Stimulated activated naive CD8-positive, alpha-beta T cell treated with anti-CD3 and anti-CD28 coated beads, Interleukin-15, Interleukin-2, amounts not matched to agents 100 U/mL and 50 U/mL, for 24 hours (primary cell): ENCODE measurements around the gene TOP3B.

Experiments
- ATAC-seq: fragments of 150-1000 bp; cut with Tn5 transposase; one replicate; pipeline ENCODE4 v1.10.0; 2021
- DNase-seq: peaks from one replicate; pipeline ENCODE4 v3.0.0; 2021

Gene TOP3B

GRCh38 chr22:22010358-22010757, 27.8 kb upstream of the TOP3B start:
- ATAC-seq = no peak
- no peak for DNase-seq

DNA sequence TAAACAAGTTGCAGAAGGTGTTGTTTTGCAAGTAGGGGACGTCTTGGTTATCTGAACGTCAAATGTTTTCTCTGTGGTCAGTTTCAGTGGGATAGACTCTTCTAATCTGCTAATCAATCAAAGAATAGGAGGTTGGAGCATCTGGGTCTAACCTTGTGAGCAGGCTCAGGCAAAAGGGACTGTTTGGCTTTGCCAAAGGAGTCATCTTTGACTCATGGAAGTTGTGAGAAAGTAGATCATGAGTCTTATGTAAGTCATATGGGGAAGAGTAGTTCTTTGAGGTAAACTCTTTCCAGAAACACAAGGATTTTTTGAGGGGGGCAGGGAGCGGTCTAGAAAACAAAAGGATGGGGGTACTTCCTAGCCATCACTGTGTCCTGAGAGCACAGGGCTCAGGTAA, 27.1 kb upstream of the TOP3B start:
- no peak for DNase-seq
- ATAC-seq = peak; percentile 40

- no peak for ATAC-seq
These were observed 24.0 kb upstream of the TOP3B start for GRCh38 chr22:22006596-22006990.

DNA sequence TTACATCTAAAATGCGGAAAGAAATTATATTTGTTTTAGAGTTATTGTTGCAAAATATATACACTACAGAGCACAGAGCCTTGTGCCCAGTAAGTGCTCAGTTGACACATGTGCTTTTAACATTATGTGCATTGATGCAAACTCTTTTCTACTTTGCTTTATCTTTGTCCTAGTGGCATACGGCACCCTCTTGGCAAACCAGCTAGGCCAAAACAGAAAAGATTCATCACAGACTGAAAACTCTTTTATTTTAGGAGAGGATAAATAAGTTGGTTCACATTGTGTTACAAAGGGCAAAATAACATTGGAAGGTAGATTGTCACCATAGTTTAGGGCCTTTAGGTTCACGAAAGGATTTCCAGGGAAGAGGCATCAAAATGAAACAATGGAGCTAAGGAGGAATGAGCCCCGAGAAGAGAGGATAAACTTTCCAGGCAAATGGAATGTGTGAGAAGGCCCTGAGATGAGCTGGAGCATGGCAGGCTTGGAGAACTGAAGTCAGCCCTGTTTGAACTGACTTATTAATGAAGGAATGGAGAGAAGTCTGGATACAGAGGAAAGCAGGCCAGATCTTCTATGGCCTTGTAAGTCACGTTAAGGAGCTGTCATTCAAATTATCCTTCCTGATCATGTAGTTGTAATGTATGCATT, 23.5 kb upstream of the TOP3B start:
- ATAC-seq = no peak
- no peak for DNase-seq

More at GRCh38 chr22:22006596-22006990, 24.0 kb upstream of the TOP3B start:
- no peak for DNase-seq

DNA sequence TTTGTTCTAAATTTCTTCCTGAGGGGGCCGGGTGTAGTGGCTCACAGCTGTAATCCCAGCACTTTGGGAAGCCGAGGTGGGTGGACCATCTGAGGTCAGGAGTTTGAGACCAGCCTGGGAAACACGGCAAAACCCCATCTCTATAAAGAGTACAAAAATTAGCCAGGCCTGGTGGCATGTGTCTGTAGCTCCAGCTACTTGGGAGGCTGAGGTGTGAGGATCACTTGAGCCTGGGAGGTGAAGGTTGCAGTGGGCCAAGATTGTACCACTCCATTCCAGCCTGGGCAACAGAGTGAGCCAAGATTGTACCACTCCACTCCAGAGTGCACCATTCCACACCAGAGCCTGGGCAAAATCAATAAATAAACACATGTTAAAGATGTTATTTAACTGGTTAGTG, 20.6 kb upstream of the TOP3B start:
- ATAC-seq (no peak), DNase-seq (no peak)

- no peak for DNase-seq
- no peak for ATAC-seq
These were observed 20.0 kb upstream of the TOP3B start for GRCh38 chr22:22002526-22003055.

DNA sequence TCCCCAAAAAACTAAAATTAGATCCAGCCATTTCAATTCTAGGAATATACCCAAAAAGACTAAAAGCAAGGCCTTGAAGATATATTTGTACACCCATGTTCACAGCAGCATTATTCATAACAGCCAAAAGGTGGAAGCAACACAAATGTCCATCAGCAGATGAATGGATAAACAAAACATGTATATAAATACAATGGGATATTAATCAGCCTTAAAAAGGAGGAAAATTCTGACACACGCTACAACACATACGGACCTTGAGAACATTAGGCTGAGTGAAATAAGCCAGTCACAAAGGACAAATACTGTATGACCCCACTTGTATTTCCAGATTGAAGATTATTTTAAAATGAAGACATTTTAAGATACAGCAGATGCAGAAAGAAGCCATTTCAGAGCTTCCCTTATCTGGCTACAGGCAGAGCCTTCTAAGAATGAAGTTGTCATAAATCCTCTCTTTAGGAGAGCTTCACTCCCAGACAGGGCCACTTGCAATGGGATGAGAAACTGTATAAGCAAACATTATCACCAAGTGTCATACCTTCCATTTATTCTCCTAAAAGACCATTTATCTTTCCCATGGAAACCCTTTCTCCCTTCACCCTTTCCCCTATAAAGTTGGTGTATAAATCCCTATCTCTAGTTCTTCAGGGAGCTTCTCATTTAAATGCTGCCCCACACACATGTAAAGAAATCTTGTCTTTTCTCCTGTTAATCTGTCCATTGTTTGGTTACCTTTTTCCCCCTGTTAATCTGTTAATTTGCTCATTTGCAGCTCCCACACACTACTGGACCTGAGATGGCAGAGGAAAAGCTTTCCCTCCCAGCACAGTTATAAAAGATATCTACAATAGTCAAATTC, 19.3 kb upstream of the TOP3B start:
- no peak for DNase-seq
- no peak for ATAC-seq

DNA sequence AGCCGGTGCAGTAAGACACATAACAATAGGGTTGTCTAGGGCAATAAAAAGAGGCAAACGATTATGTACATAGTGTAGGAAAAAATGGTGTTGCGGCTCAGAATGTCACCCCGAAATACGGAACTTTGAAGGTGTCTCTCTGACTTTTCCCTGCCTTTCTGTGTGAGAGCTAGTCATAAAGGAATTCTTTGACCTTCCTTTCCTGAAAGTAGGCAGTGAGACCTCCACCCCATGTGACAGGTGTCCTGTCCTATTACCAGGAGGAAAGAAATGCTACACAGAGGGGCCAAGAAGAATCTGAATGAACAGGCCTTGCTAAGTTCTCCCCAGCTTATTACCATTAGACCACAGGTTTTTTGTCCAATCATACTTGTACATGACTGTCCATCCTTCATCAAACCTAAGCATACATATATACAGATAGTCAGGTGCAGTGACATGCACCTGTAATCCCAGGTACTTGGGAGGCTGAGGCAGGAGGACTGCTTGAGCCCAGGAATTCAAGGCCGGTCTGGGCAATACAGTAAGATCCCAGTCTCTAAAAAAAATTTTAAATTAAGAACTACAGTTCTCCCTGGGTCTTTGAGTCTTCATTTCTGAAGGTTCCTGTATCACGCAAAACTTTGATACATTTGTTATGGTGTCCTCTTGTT, 16.1 kb upstream of the TOP3B start:
- no peak for ATAC-seq
- no peak for DNase-seq

GRCh38 chr22:21996175-21996720, 13.7 kb upstream of the TOP3B start:
- DNase-seq = no peak
- ATAC-seq = no peak

- no peak for DNase-seq
- no peak for ATAC-seq
These were observed 13.1 kb upstream of the TOP3B start for GRCh38 chr22:21995660-21996059.

DNA sequence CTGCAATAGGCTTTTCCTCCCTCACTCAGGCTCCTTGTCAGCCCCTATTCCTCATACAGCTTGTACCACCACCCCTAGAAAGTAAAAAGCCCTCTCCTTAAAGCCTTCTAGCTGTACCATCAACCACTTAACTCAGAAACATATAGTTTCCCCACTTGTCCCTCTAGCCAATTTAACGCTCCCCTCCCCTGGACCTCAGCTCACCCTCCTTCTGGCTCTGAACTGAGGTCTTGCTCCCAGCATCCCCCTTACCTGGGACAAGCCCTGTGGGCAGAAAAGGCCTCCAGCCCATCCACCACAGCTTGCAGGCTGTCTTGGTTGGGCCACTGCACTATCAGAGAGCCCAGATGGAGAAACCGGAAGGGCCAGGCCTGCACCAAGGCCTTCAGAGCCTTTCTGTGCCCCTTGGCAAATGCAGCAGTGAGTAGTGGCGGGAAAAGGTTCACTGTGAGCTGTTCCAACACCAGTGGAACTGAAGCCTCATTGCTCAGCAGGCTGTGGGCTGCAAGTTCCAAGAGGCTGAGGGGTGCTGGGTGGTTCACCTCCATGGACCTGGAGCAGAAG, 12.4 kb upstream of the TOP3B start:
- DNase-seq (no peak), ATAC-seq (no peak)

DNA sequence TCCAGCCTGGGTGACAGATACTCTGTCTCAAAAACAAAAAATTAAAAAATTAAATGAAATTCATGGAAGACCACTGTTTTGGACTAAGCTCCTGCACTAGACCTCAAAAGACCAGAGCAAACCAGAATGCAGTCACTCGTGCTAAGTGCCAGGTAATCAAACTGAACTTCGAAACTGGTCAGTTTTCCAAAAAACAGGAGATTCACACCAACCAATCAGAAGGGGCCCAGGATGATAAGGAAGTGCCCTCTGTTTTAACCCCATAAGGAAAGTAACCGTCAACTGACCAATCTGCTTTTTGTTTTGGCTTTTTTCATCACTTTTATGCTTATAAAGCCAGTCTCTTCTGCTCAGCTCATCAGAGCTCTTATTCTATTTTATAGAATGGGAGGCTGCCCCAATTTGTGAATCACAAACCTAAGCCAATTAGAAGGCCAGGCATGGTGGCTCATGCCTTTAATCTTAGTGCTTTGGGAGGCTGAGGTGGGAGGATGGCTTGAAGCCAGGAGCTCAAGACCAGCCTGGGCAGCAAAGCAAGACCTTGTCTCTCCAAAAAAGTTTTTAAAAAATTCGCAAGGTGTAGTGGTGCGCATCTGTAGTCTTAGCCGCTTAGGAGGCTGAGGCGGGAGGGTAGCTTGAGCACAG, 10.1 kb upstream of the TOP3B start:
- no peak for ATAC-seq
- no peak for DNase-seq

- ATAC-seq (no peak), DNase-seq (no peak)
These were observed 9.2 kb upstream of the TOP3B start for GRCh38 chr22:21991774-21992173.

DNA sequence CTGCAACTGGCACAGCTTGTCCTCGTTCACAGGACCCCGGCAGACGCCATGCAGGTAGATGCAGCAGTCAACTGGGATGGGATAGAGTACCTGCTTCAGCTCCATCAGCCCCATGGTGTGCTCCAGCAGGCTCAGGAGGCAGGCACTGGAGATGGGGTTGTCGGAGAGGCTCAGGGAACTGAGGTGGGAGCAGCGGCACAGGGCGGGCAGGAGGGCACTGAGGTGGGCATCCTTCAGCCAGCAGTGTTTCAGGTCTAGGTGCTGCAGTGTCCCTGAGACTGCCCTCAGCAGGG, 8.7 kb upstream of the TOP3B start:
- no peak for DNase-seq
- ATAC-seq = no peak

DNA sequence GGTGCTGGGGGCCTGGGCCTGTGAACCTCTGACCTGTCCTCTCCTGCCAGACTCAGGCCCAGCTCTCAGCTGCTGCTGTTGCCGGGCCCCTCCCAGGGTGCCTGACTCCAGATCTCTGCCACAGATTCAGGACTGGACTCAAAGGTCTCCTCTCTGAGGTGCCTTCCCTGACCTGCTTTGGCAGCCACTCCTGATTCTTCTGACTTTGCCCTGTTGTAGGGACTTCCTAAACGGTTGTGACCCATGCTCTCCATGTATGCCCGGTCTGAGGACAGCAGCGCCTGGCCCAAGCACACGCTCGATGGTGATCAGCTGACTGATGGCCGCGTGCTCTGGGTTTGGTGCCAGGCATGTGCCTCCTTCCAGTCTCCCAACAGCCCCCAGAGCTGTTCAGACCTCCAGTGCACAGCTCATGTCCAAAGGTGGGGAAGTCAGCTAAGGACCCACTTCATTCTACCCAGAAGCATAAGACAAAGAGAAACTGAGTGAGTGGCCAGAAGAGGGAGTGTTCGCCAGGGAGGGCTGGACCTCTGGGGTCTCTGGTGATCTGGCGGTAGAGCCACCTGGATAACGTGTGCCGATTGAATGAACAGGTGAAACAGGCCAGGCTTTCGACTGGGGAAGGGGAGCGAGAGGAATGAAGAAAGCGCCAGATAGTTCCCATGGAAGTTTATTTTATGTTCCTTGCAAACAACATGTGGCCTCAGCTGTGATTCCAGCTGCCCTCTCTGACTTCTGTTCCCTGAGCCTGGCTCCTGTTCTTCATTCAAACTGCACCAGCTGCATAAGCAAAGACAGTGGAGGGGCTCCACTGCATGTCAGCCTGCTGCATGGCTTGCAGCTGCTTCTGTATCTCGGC, 8.1 kb upstream of the TOP3B start:
- ATAC-seq (no peak), DNase-seq (no peak)

DNA sequence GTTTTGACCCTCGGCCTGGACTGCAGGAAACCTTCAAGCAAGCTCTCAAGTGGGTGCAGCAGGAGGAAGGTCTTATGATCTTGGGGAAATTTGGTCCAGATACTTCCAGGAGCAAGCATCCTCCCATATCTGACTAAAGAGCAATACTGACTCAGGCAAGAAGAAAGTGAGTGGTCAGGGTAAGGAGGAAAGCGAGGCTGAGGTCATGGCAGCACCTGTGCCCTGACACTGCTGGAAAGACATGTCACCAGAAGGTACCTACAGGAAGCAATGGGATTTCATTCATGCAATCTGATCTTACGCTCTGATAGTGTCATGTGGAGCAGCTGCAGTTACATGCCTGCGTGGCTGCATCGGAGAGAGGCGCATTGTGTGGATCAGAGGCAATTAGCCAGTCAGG, 6.5 kb upstream of the TOP3B start:
- DNase-seq (no peak), ATAC-seq (no peak)

DNA sequence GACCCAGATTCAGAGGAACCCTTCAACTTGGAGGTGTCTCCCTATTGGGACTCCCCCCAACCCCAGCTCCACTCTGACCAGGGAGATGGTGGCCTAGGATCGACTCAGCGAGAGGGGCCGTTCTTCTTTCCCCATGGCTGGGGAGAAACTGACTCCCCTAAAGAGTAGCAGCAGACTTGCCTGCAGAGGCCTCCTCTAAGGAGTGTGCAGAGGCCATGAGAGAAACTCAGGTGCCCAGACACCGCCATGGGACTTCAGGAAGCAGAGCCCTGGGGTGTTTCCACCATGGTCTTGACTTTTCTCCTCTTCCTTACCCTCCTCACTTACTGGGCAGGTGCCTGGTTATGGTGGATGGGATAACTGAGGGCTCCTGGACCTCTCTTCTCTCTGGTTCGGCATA, 2.6 kb upstream of the TOP3B start:
- ATAC-seq = no peak
- no peak for DNase-seq

DNA sequence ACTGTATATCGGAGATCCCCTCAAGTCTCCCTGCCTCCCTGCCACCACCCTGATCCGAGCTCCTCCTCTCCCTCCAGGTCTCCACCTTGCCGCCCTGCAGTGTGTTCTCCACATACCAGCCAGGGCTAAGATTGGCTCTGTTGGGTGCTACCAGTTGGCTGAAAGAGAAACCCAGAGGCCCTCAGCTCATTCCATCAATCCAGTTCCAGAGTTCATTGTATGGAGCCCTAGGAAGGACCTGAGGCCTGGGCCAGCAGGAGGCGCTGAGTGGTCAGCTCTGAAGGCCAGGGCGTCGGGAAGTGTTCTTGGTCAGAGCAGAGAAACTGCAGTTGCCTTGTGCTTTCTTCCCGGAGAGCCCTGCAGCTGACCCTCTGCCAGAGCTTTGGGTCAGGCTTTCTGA, 2.2 kb upstream of the TOP3B start:
- DNase-seq (no peak), ATAC-seq (no peak)

- DNase-seq (no peak), ATAC-seq (no peak)
These were observed 713 bp downstream of the TOP3B start for GRCh38 chr22:21981874-21982273.

GRCh38 chr22:21980547-21980946, 2.0 kb downstream of the TOP3B start:
- ATAC-seq = no peak
- DNase-seq = no peak
